Panc1 (cell line): ENCODE results near the gene ZCCHC4. TPM values are rescaled to one million over a fixed set of nuclear protein-coding genes. Genes with fewer than 3 reads are reported as not detected.
A peak's percentile ranks its signal among the peaks of the same experiment; 100 is the strongest.

Source experiments
- ATAC-seq: fragments of 200-7000 bp; cut with Tn5 transposase; 2 replicates; pipeline ENCODE4 v1.9.1; 2020; ENCODE audit warnings: mild to moderate bottlenecking, moderate library complexity
- BruUV-seq: library from RNA; stranded (reverse); fragments of 400-500 nt; replicated peaks from 2 replicates; lab custom pipeline; 2021; lab: Mats Ljungman, UMichigan
- CTCF ChIA-PET: fragments of 300-600 bp; sonication (Branson Sonifier 250); formaldehyde crosslinking; loops from one replicate; lab custom pipeline; 2022; ENCODE audit warnings: antibody characterized with exemption; lab: Charles Lee
- POLR2A ChIA-PET: fragments of 300-600 bp; sonication (Branson Sonifier 250); formaldehyde crosslinking; loops from one replicate; lab custom pipeline; 2022; ENCODE audit warnings: antibody characterized with exemption; lab: Charles Lee
- DNase-seq: peaks from one replicate; pipeline ENCODE4 v3.0.0-alpha.2; 2010; ENCODE audit warnings: low read depth, low spot score
- H3K27ac ChIP-seq: 2 replicates; pipeline ENCODE4 v1.5.1; 2011; ENCODE audit warnings: mild to moderate bottlenecking, low read length, inconsistent platforms
- H3K27me3 ChIP-seq: fragments of 200-500 bp; sonication (Bioruptor generic); 2 replicates; pipeline ENCODE4 v1.6.0; 2014; ENCODE audit warnings: low read length, inconsistent platforms; ENCODE audit not compliant: control insufficient read depth, insufficient read depth
- H3K36me3 ChIP-seq: fragments of 200-500 bp; sonication (Bioruptor generic); 2 replicates; pipeline ENCODE4 v1.5.1; 2014; ENCODE audit warnings: inconsistent platforms, mild to moderate bottlenecking, low read length, moderate library complexity; ENCODE audit not compliant: control insufficient read depth, insufficient read depth
- H3K4me1 ChIP-seq: 2 replicates; pipeline ENCODE4 v1.5.1; 2011; ENCODE audit warnings: inconsistent platforms, mild to moderate bottlenecking, low read length, moderate library complexity; ENCODE audit not compliant: control insufficient read depth, insufficient read depth
- H3K4me3 ChIP-seq, 2 experiments: 2 replicates each; pipeline ENCODE4 v1.5.1; 2011 to 2012; ENCODE audit warnings: low read depth in 2 of 2, low read length in 2 of 2, mild to moderate bottlenecking in 2 of 2, inconsistent platforms in 1 of 2, moderate library complexity in 1 of 2
- H3K9me3 ChIP-seq: fragments of 200-500 bp; sonication (Bioruptor generic); 2 replicates; pipeline ENCODE4 v1.5.1; 2014; ENCODE audit warnings: low read depth, mild to moderate bottlenecking, inconsistent platforms, low read length, moderate library complexity; ENCODE audit not compliant: control insufficient read depth, insufficient read depth
- POLR2AphosphoS5 ChIP-seq: IDR thresholded peaks from 2 replicates; pipeline ENCODE4 v1.6.1; 2012; ENCODE audit warnings: mild to moderate bottlenecking, low read depth, low read length, moderate library complexity
- SIN3A ChIP-seq: IDR thresholded peaks from 2 replicates; pipeline ENCODE4 v1.6.1; 2012; ENCODE audit warnings: low read depth, mild to moderate bottlenecking, low read length, moderate library complexity, borderline replicate concordance; ENCODE audit not compliant: insufficient read depth
- TCF7L2 ChIP-seq: IDR thresholded peaks from 2 replicates; pipeline ENCODE4 v1.6.1; 2011; ENCODE audit warnings: mild to moderate bottlenecking, low read depth, low read length, inconsistent platforms
- in situ Hi-C: cut with HindIII; loops from 2 replicates; pipeline ENCODE4 v1.10.0; 2016; ENCODE audit warnings: low sequenced_read_pairs, low pct_unique_long_range_greater_than_20kb
- intact Hi-C: fragments of 100-400 bp; cut with micrococcal nuclease; formaldehyde crosslinking; loops from one replicate; pipeline ENCODE4 v1.10.0; 2022; ENCODE audit not compliant: unreplicated experiment
- total RNA-seq: library from RNA; stranded (reverse); gene quantifications from one replicate; pipeline ENCODE4 v1.2.1, GENCODE V29; 2021; ENCODE audit not compliant: unreplicated experiment
- TF ChIP-seq, protein P1 (sequence below), 2 experiments: IDR thresholded peaks; 2 replicates each; pipeline ENCODE4 v1.6.1; 2011 to 2012; ENCODE audit warnings: low read depth in 2 of 2, control low read depth in 1 of 2, low read length in 1 of 2, mild to moderate bottlenecking in 1 of 2, moderate library complexity in 1 of 2; ENCODE audit not compliant: insufficient read depth in 1 of 2
- TF ChIP-seq, protein P2 (sequence below): fragments of 450-650 bp; IDR thresholded peaks from 2 replicates; pipeline ENCODE4 v1.5.1; 2017; ENCODE audit warnings: mild to moderate bottlenecking

ZCCHC4 gene
- total RNA-seq, 1 experiment from 2014 or later, result 6.0 TPM

DNA sequence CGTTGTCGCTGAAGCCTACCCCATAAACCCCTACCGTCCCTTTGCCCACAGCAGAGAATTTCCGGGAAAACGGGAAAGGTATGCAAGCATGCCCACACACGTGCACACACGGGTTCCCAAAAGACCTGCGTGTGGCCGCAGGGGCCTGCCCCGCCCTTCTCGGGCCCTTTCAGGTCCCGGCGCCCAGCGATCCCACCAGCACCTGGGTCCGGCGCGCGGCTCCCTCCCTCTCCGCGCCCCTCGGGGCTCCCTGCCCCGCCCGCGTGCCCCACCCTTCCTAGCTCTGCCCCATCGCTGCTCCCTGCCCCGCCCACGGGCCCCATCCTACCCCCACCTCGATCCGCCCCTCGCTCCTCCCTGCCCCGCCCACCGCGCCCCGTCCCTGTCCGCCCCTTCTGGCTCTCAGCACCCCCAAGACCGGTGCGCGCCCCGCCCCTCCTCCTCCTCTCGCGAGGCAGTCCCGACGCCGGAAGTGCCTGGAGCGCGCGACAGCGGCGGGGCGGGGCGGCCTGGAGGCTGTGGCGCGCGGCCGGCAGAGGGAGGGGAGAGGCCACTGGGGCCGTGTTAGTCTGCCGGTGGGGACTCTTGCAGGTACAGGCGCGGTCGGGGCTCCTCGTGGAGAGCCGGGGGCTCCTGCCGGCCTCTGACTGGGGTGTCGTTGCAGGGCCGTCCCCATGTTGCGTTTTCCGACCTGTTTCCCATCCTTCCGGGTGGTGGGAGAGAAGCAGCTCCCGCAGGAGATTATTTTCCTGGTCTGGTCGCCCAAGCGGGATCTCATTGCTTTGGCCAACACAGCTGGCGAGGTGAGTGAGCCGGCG is 64.4 kb downstream of the ZCCHC4 start, which contains the start of gene ANAPC4:
Gene ANAPC4, plus strand, starts transcription at position 510 of the 818 bp plus-strand sequence. Its CDS starts 165 bp downstream, at position 675.
- Histone ChIP-seq H3K27me3 (no peaks in the 10 kb centered on the region), H3K36me3 (peaks cover 9% of the 10 kb centered on the region), H3K4me1 (peaks cover 4% of the 10 kb centered on the region; the same call in 1 of the 2 replicates), H3K27ac (peak within 1 kb of the TSS; percentile 83), H3K9me3 (no peaks in the 10 kb centered on the region), H3K4me3 (peak within 1 kb of the TSS; percentile 88 to 91)
- in situ Hi-C loops (no loop called here), intact Hi-C loops (no loop called here)
- DNase-seq, result no peak
- TF ChIP-seq POLR2AphosphoS5, result peak; percentile 71; the same call in 1 of the 2 replicates
- TF ChIP-seq, protein P1, sequence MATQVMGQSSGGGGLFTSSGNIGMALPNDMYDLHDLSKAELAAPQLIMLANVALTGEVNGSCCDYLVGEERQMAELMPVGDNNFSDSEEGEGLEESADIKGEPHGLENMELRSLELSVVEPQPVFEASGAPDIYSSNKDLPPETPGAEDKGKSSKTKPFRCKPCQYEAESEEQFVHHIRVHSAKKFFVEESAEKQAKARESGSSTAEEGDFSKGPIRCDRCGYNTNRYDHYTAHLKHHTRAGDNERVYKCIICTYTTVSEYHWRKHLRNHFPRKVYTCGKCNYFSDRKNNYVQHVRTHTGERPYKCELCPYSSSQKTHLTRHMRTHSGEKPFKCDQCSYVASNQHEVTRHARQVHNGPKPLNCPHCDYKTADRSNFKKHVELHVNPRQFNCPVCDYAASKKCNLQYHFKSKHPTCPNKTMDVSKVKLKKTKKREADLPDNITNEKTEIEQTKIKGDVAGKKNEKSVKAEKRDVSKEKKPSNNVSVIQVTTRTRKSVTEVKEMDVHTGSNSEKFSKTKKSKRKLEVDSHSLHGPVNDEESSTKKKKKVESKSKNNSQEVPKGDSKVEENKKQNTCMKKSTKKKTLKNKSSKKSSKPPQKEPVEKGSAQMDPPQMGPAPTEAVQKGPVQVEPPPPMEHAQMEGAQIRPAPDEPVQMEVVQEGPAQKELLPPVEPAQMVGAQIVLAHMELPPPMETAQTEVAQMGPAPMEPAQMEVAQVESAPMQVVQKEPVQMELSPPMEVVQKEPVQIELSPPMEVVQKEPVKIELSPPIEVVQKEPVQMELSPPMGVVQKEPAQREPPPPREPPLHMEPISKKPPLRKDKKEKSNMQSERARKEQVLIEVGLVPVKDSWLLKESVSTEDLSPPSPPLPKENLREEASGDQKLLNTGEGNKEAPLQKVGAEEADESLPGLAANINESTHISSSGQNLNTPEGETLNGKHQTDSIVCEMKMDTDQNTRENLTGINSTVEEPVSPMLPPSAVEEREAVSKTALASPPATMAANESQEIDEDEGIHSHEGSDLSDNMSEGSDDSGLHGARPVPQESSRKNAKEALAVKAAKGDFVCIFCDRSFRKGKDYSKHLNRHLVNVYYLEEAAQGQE (IDR thresholded peaks at IDR 0.05; ENCODE audit: insufficient read depth in 1 of 2, low read depth in 2 of 2, low read length in 1 of 2), result no peak
- ChIA-PET POLR2A (interaction anchor here (0.6 kb wide), 2 partner anchors 236 to 257 kb away, joined by 5 read pairs; no protein-coding TSS in a partner anchor), CTCF (no interaction called here)
- no TSS peak for BruUV-seq
- peak; percentile 98 for ATAC-seq

DNA sequence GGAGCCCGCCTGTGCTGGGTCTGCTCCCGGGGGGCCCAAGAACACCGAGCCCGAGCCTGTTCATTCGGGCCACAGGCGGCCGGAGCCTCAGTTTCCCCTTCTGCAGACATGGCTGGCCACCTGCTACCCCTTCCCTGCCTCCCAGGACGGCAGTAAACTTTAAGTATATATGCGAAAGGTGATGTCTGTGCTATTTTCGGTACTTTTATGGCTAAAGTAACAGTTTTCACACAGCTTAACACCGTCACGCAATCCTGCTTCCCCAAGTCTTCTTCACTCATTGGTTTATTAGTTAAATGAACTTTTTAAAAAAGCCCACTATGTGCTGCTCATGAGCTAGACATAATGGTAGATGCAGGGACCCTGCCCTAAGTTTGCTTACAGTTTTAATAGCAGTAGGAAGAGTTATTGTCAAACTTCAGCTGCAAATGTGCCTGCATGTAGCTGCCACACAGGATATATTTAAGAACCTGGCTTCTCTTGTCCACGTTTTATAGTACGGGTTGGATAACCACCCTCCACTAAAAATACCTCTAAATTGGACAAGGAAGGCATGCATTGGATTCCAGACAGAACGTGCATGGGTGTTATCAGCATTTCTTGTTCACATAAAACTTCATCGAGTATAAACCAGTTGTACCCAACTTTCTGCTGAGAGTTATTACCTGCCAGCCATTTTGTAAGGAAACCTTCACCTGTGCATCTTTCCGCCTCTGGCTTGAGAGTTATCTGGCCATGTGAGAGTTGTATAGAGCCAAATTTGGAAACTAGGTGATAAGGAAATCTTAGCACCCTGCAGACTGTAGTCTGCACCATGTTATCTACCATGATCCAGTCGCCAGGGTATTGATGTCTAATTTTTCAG is 65.2 kb downstream of the ZCCHC4 start:
- ATAC-seq (no peak), DNase-seq (no peak)
- POLR2A ChIA-PET, result interaction anchor here (0.6 kb wide), 1 partner anchor 237 kb away, joined by 5 read pairs; no protein-coding TSS in a partner anchor
- no TSS peak for BruUV-seq
- in situ Hi-C loops, result no loop called here
- Histone ChIP-seq H3K4me3 (peak overlapping the region; percentile 88 to 91), H3K4me1 (peaks cover 4% of the 10 kb centered on the region; the same call in 1 of the 2 replicates), H3K27ac (peak overlapping the region; percentile 83), H3K36me3 (peaks cover 11% of the 10 kb centered on the region), H3K27me3 (no peaks in the 10 kb centered on the region), H3K9me3 (no peaks in the 10 kb centered on the region)
- TF ChIP-seq, protein P1 (IDR thresholded peaks at IDR 0.05; ENCODE audit: insufficient read depth in 1 of 2, low read depth in 2 of 2, low read length in 1 of 2), result no peak
- TF ChIP-seq TCF7L2 (no peak), POLR2AphosphoS5 (no peak), SIN3A (no peak)
- TF ChIP-seq, protein P2, sequence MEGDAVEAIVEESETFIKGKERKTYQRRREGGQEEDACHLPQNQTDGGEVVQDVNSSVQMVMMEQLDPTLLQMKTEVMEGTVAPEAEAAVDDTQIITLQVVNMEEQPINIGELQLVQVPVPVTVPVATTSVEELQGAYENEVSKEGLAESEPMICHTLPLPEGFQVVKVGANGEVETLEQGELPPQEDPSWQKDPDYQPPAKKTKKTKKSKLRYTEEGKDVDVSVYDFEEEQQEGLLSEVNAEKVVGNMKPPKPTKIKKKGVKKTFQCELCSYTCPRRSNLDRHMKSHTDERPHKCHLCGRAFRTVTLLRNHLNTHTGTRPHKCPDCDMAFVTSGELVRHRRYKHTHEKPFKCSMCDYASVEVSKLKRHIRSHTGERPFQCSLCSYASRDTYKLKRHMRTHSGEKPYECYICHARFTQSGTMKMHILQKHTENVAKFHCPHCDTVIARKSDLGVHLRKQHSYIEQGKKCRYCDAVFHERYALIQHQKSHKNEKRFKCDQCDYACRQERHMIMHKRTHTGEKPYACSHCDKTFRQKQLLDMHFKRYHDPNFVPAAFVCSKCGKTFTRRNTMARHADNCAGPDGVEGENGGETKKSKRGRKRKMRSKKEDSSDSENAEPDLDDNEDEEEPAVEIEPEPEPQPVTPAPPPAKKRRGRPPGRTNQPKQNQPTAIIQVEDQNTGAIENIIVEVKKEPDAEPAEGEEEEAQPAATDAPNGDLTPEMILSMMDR, result no peak
- CTCF ChIA-PET, result no interaction called here
- intact Hi-C loops, result no loop called here
